Vagina (tissue), 2 donors: ENCODE measurements around the gene PPFIBP1. TPM values are rescaled to one million over a fixed set of nuclear protein-coding genes. Genes with fewer than 3 reads are reported as not detected.

Experiments
- DNase-seq, 2 donors: peaks; one replicate each; pipeline ENCODE4 v3.0.0-alpha.2; 2017; ENCODE audit errors: extremely low spot score in 2 of 2
- H3K27ac ChIP-seq: fragments of 200-600 bp; sonication (generic); one replicate; pipeline ENCODE4 v1.5.1; 2019
- H3K27me3 ChIP-seq: fragments of 200-600 bp; sonication (generic); one replicate; pipeline ENCODE4 v1.5.1; 2019
- H3K36me3 ChIP-seq, 2 donors: fragments of 200-600 bp; sonication (generic); one replicate each; pipeline ENCODE4 v1.5.1; 2017 to 2019
- H3K4me1 ChIP-seq: fragments of 200-600 bp; sonication (generic); one replicate; pipeline ENCODE4 v1.5.1; 2019
- H3K4me3 ChIP-seq, 2 donors: fragments of 200-600 bp; sonication (generic); 1 replicate in 1 of 2; 2 replicates in 1 of 2; pipeline ENCODE4 v1.5.1; 2016 to 2019
- H3K9me3 ChIP-seq: fragments of 200-600 bp; sonication (generic); one replicate; pipeline ENCODE4 v1.5.1; 2019
- POLR2A ChIP-seq, 2 donors: fragments of 450-650 bp; IDR thresholded peaks; one replicate each; pipeline ENCODE4 v1.6.1; 2017; ENCODE audit warnings: antibody characterized with exemption in 2 of 2, mild to moderate bottlenecking in 2 of 2, moderate library complexity in 2 of 2
- POLR2AphosphoS5 ChIP-seq, 2 donors: sonication (generic); formaldehyde crosslinking; IDR thresholded peaks; one replicate each; pipeline ENCODE4 v1.9.0; 2017; ENCODE audit warnings: antibody characterized with exemption in 2 of 2, mild to moderate bottlenecking in 2 of 2, low read depth in 1 of 2; ENCODE audit not compliant: insufficient read depth in 1 of 2
- intact Hi-C: fragments of 100-400 bp; cut with DNase I; formaldehyde crosslinking; loops from one replicate; pipeline ENCODE4 v1.15.1; 2023
- total RNA-seq: library from RNA; depleted of rRNA; stranded (reverse); fragments of >200 nt; gene quantifications from one replicate; pipeline ENCODE4 v1.2.3, GENCODE V29; 2016
- TF ChIP-seq, protein P1 (sequence below), 3 experiments: fragments of 450-650 bp in 2 of 3; fragments of 200-600 bp in 1 of 3; sonication (generic) in 1 of 3; IDR thresholded peaks; one replicate each; pipeline ENCODE4 v1.5.1; 2017 to 2019; ENCODE audit warnings: antibody characterized with exemption in 3 of 3, mild to moderate bottlenecking in 2 of 3, moderate library complexity in 2 of 3

Gene PPFIBP1
- total RNA-seq, 1 donor from 2014 or later = 101 TPM

DNA sequence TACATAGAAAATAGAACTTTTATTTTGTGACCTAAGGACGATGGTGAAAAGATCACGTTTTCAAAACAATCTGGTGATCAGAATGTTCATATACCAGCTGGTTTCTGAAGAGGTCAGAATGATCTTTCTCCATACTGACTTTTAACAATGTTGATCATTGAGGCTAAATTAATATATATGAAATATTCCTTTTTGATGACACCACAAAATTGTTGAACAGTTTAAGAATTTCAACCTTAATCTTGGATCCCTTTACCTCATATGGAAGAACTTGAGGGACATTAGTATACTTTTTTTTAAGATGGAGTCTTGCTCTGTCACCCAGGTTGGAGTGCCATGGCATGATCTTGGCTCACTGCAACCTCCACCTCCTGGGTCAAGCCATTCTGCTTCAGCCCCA is 169.4 kb downstream of the PPFIBP1 start:
- Histone ChIP-seq H3K4me3 (no peak overlapping the region), H3K9me3 (no peaks in the 10 kb centered on the region), H3K36me3 (peaks cover 0 to 60% of the 10 kb centered on the region in 2 donors), H3K4me1 (no peaks in the 10 kb centered on the region), H3K27ac (no peak overlapping the region), H3K27me3 (no peaks in the 10 kb centered on the region)
- DNase-seq = no peak
- TF ChIP-seq, protein P1, sequence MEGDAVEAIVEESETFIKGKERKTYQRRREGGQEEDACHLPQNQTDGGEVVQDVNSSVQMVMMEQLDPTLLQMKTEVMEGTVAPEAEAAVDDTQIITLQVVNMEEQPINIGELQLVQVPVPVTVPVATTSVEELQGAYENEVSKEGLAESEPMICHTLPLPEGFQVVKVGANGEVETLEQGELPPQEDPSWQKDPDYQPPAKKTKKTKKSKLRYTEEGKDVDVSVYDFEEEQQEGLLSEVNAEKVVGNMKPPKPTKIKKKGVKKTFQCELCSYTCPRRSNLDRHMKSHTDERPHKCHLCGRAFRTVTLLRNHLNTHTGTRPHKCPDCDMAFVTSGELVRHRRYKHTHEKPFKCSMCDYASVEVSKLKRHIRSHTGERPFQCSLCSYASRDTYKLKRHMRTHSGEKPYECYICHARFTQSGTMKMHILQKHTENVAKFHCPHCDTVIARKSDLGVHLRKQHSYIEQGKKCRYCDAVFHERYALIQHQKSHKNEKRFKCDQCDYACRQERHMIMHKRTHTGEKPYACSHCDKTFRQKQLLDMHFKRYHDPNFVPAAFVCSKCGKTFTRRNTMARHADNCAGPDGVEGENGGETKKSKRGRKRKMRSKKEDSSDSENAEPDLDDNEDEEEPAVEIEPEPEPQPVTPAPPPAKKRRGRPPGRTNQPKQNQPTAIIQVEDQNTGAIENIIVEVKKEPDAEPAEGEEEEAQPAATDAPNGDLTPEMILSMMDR (IDR thresholded peaks at IDR 0.05) = no peak
- TF ChIP-seq POLR2A (IDR thresholded peaks at IDR 0.05) (no peak), POLR2AphosphoS5 (IDR thresholded peaks at IDR 0.05; ENCODE audit: insufficient read depth in 1 of 2, low read depth in 1 of 2) (no peak)
- intact Hi-C loops = no loop called here

DNA sequence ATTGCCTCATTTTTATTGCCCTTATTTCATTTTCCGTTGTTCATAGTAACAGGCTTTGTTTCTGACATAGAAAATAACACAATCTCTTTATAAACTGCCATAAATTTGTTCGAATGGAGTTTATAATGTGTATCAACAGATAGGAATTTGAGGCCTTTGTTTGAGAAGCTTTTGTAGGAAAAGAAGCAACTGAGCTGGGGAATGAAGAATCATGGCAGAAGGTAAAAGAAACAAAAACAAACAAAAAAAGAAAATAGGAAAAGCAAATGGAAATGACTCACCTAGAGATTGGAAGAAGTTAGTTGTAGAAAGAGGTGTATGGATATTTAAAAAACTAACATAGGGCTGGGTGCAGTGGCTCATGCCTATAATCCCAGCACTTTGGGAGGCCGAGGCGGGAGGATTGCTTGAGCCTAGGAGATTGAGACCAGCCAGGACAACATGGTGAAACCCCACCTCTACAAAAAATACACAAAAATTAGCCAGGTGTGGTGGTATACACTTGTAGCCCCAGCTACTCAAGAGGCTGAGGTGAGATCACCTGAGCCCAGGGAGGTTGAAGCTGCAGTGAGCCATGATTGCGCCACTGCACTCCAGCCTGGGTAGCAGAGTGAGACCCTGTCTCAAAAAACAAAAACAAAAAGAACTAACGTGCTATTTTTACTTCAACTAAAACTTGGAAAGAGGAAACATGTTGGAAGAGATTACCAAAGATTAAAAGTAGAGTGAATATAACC is 171.7 kb downstream of the PPFIBP1 start:
- intact Hi-C loops = no loop called here
- peaks cover 0 to 38% of the 10 kb centered on the region in 2 donors for H3K36me3 ChIP-seq
- no peak for DNase-seq
- no peaks in the 10 kb centered on the region for H3K9me3 ChIP-seq
- no peak overlapping the region for H3K4me3 ChIP-seq
- H3K27ac ChIP-seq = no peak overlapping the region
- no peaks in the 10 kb centered on the region for H3K4me1 ChIP-seq
- H3K27me3 ChIP-seq = no peaks in the 10 kb centered on the region
- TF ChIP-seq POLR2AphosphoS5 (IDR thresholded peaks at IDR 0.05; ENCODE audit: insufficient read depth in 1 of 2, low read depth in 1 of 2) = no peak
- TF ChIP-seq, protein P1 (IDR thresholded peaks at IDR 0.05) = no peak
- TF ChIP-seq POLR2A (IDR thresholded peaks at IDR 0.05) = no peak

DNA sequence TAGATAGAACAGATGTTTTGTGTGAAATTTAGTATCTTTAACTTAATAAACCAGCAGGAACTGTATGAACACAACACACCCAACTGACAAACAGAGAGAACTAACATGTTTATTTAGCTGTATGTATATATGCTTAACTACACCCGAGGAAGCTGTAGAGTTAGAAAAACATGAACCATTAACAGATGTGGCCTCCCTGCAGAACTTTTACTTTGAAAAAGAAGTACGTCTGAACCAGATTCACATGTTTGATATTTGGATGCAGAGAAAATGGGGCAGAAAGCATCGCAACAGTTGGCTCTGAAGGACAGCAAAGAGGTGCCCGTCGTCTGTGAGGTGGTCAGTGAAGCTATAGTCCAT is 172.3 kb downstream of the PPFIBP1 start, which contains the start of gene REP15:
Gene REP15, plus strand, starts transcription at position 155 of the 360 bp plus-strand sequence. Its CDS starts 116 bp downstream, at position 271.
- intact Hi-C loops = no loop called here

GRCh38 chr12:27696864-27697564 is 173.0 kb downstream of the PPFIBP1 start:
- Histone ChIP-seq H3K4me3 (no peak overlapping the region), H3K27ac (no peak overlapping the region), H3K9me3 (no peaks in the 10 kb centered on the region), H3K4me1 (no peaks in the 10 kb centered on the region), H3K36me3 (peaks cover 0 to 26% of the 10 kb centered on the region in 2 donors), H3K27me3 (no peaks in the 10 kb centered on the region)
- intact Hi-C loops = no loop called here
- no peak for DNase-seq
- TF ChIP-seq POLR2A (IDR thresholded peaks at IDR 0.05) = no peak
- TF ChIP-seq, protein P1 (IDR thresholded peaks at IDR 0.05) = no peak
- no peak for TF ChIP-seq POLR2AphosphoS5 (IDR thresholded peaks at IDR 0.05; ENCODE audit: insufficient read depth in 1 of 2, low read depth in 1 of 2)

More for the DNA sequence above, 172.3 kb downstream of the PPFIBP1 start, which contains the start of gene REP15:
- Histone ChIP-seq H3K4me1 (no peaks in the 10 kb centered on the region), H3K36me3 (peaks cover 0 to 33% of the 10 kb centered on the region in 2 donors), H3K27me3 (no peaks in the 10 kb centered on the region), H3K9me3 (no peaks in the 10 kb centered on the region), H3K27ac (no peak within 1 kb of the TSS), H3K4me3 (no peak within 1 kb of the TSS)
- no peak for DNase-seq
- TF ChIP-seq, protein P1 (IDR thresholded peaks at IDR 0.05) = no peak
- no peak for TF ChIP-seq POLR2A (IDR thresholded peaks at IDR 0.05)
- TF ChIP-seq POLR2AphosphoS5 (IDR thresholded peaks at IDR 0.05; ENCODE audit: insufficient read depth in 1 of 2, low read depth in 1 of 2) = no peak
